ENCODE data around the gene SOX2.

DNA sequence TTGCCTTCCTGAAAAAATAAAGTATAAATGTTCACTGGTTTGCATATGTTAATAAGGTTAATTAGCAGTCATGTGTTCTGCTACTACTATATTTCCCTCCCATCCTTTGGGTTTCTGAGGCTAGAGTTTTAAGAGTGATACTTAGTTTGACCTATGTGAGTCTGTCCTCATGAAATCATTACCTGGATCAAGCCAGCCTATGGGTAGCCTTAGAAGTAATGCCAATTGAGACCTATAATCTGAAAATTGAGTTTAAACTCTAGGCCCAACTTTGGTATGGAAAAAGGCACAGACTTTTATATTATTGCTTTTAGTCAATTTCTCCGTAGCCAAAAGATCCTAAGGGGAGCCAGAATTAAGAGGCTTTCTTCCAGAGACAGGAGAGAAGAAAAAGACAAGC is 18.4 kb upstream of the SOX2 start:
- TF ChIP-seq POLR2AphosphoS5 (IDR thresholded peaks at IDR 0.05; ENCODE audit: low read depth, low read length): no peak
- TF ChIP-seq, protein P1, sequence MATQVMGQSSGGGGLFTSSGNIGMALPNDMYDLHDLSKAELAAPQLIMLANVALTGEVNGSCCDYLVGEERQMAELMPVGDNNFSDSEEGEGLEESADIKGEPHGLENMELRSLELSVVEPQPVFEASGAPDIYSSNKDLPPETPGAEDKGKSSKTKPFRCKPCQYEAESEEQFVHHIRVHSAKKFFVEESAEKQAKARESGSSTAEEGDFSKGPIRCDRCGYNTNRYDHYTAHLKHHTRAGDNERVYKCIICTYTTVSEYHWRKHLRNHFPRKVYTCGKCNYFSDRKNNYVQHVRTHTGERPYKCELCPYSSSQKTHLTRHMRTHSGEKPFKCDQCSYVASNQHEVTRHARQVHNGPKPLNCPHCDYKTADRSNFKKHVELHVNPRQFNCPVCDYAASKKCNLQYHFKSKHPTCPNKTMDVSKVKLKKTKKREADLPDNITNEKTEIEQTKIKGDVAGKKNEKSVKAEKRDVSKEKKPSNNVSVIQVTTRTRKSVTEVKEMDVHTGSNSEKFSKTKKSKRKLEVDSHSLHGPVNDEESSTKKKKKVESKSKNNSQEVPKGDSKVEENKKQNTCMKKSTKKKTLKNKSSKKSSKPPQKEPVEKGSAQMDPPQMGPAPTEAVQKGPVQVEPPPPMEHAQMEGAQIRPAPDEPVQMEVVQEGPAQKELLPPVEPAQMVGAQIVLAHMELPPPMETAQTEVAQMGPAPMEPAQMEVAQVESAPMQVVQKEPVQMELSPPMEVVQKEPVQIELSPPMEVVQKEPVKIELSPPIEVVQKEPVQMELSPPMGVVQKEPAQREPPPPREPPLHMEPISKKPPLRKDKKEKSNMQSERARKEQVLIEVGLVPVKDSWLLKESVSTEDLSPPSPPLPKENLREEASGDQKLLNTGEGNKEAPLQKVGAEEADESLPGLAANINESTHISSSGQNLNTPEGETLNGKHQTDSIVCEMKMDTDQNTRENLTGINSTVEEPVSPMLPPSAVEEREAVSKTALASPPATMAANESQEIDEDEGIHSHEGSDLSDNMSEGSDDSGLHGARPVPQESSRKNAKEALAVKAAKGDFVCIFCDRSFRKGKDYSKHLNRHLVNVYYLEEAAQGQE (IDR thresholded peaks at IDR 0.05; ENCODE audit: insufficient read depth in 1 of 2, low read depth in 2 of 2, low read length in 2 of 2): no peak
